C4-2B (cell line): ENCODE results near the gene C2orf68.

ENCODE experiments used
- H3K27ac ChIP-seq: fragments of 450-650 bp; 2 replicates; pipeline ENCODE4 v1.5.1; 2017
- CTCF ChIP-seq: fragments of 450-650 bp; conservative IDR thresholded peaks from 2 replicates; pipeline ENCODE4 v1.5.1; 2017; ENCODE audit warnings: mild to moderate bottlenecking
- ZFX ChIP-seq: fragments of 450-650 bp; IDR thresholded peaks from 2 replicates; pipeline ENCODE4 v1.6.1; 2017

The C2orf68 gene

GRCh38 chr2:85646166-85646565 lies 34.3 kb upstream of the C2orf68 start:
- TF ChIP-seq CTCF (no peak), ZFX (no peak)
- H3K27ac ChIP-seq = no peak overlapping the region

- TF ChIP-seq ZFX (no peak), CTCF (no peak)
- no peak overlapping the region for H3K27ac ChIP-seq
Observed at GRCh38 chr2:85644909-85645308, 33.0 kb upstream of the C2orf68 start.

GRCh38 chr2:85642725-85643124 lies 30.9 kb upstream of the C2orf68 start:
- TF ChIP-seq ZFX (no peak), CTCF (no peak)
- no peak overlapping the region for H3K27ac ChIP-seq

GRCh38 chr2:85635636-85636035 lies 23.8 kb upstream of the C2orf68 start:
- TF ChIP-seq ZFX (no peak), CTCF (no peak)
- no peak overlapping the region for H3K27ac ChIP-seq

GRCh38 chr2:85635011-85635410 lies 23.1 kb upstream of the C2orf68 start:
- TF ChIP-seq CTCF (no peak), ZFX (no peak)
- H3K27ac ChIP-seq = no peak overlapping the region

- no peak overlapping the region for H3K27ac ChIP-seq
- TF ChIP-seq ZFX (no peak), CTCF (no peak)
Observed at GRCh38 chr2:85631316-85631715, 19.4 kb upstream of the C2orf68 start.

- no peak overlapping the region for H3K27ac ChIP-seq
- TF ChIP-seq CTCF (no peak), ZFX (no peak)
Observed at GRCh38 chr2:85628658-85629057, 16.8 kb upstream of the C2orf68 start.
